Prostate gland (tissue), 2 donors: ENCODE measurements around the gene TPO. TPM values are rescaled to one million over a fixed set of nuclear protein-coding genes. Genes with fewer than 3 reads are reported as not detected.

Experiments
- DNase-seq: peaks from one replicate; pipeline ENCODE4 v3.0.0-alpha.2; 2019; ENCODE audit warnings: low spot score
- H3K27ac ChIP-seq, 2 donors: fragments of 200-600 bp; sonication (generic); 2 replicates each; pipeline ENCODE4 v1.5.1; 2017 to 2019
- H3K27me3 ChIP-seq: fragments of 200-600 bp; sonication (generic); replicated peaks from 2 replicates; pipeline ENCODE4 v1.5.1; 2019; ENCODE audit not compliant: insufficient read depth
- H3K36me3 ChIP-seq, 2 donors: fragments of 200-600 bp; sonication (generic); 1 replicate in 1 of 2; 2 replicates in 1 of 2; pipeline versions ENCODE4 v1.5.1 to v1.8.1; 2017 to 2019
- H3K4me1 ChIP-seq: fragments of 200-600 bp; sonication (generic); replicated peaks from 2 replicates; pipeline ENCODE4 v1.5.1; 2019
- H3K4me3 ChIP-seq, 2 donors: fragments of 200-600 bp; sonication (generic); 2 replicates each; pipeline ENCODE4 v1.5.1; 2017 to 2019
- H3K9me3 ChIP-seq: fragments of 200-600 bp; sonication (generic); 2 replicates; pipeline ENCODE4 v1.5.1; 2017
- POLR2A ChIP-seq: fragments of 450-650 bp; IDR thresholded peaks from one replicate; pipeline ENCODE4 v1.6.1; 2016; ENCODE audit warnings: antibody characterized with exemption, mild to moderate bottlenecking
- POLR2AphosphoS5 ChIP-seq: sonication (generic); formaldehyde crosslinking; IDR thresholded peaks from one replicate; pipeline ENCODE4 v1.6.1; 2017; ENCODE audit warnings: antibody characterized with exemption
- WGBS: methylation state at CpG from one replicate; pipeline ENCODE4 v1.1.5; 2018; 5-methylcytosine and 5-hydroxymethylcytosine counted together
- intact Hi-C: fragments of 100-400 bp; cut with DNase I; formaldehyde crosslinking; loops from one replicate; pipeline ENCODE4 v1.14.2; 2022
- total RNA-seq, 2 donors: library from RNA; depleted of rRNA; stranded (reverse); fragments of >200 nt; gene quantifications; one replicate each; pipeline ENCODE4 v1.1.0, GENCODE V29; 2016
- TF ChIP-seq, protein P1 (sequence below), 4 experiments: fragments of 200-600 bp in 2 of 4; fragments of 450-650 bp in 2 of 4; sonication (generic) in 2 of 4; IDR thresholded peaks; 1 replicate in 3 of 4; 2 replicates in 1 of 4; pipeline ENCODE4 v1.5.1; 2016 to 2019; ENCODE audit warnings: antibody characterized with exemption in 4 of 4, mild to moderate bottlenecking in 2 of 4, moderate library complexity in 2 of 4

The TPO gene
- total RNA-seq: 1 to 10 TPM in 1 of 2 donors, under 1 TPM in 1; 0.82 to 1.4 TPM

DNA sequence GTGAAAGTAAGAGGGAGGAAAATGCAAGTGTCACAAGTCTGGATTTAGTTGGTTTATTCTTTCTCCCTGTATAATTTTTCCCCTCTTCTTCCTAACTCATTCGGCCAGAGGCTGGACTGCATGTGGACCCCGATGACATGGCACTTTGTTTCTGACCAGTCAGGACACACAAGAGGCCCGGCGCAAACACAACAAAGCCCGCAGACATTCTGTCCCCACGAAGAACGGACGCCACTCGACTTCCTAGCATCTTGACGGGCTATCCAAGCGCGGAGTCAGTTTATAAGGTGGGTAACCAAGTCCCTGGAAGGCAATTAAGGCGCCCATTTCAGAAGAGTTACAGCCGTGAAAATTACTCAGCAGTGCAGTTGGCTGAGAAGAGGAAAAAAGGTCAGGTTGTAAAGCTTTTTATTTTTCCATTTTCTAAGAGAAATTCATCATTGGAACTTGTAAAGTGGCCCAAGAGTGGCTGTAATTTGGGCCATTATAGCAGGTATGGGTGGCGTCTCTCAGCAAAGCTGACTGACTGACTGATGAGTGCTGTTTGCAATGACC, at the start of gene TPO:
TSS of gene TPO (plus strand) at position 308 of the 555 bp plus-strand sequence. CDS start 946 bp downstream, outside the sequence.
- DNase-seq: no peak
- no peaks in the 10 kb centered on the region for H3K36me3 ChIP-seq
- TF ChIP-seq POLR2AphosphoS5 (no peak), POLR2A (no peak)
- TF ChIP-seq, protein P1, sequence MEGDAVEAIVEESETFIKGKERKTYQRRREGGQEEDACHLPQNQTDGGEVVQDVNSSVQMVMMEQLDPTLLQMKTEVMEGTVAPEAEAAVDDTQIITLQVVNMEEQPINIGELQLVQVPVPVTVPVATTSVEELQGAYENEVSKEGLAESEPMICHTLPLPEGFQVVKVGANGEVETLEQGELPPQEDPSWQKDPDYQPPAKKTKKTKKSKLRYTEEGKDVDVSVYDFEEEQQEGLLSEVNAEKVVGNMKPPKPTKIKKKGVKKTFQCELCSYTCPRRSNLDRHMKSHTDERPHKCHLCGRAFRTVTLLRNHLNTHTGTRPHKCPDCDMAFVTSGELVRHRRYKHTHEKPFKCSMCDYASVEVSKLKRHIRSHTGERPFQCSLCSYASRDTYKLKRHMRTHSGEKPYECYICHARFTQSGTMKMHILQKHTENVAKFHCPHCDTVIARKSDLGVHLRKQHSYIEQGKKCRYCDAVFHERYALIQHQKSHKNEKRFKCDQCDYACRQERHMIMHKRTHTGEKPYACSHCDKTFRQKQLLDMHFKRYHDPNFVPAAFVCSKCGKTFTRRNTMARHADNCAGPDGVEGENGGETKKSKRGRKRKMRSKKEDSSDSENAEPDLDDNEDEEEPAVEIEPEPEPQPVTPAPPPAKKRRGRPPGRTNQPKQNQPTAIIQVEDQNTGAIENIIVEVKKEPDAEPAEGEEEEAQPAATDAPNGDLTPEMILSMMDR (IDR thresholded peaks at IDR 0.05): no peak
- no peak within 1 kb of the TSS for H3K4me3 ChIP-seq
- intact Hi-C loops: no loop called here
- WGBS: 79% methylated on average over 15 of the region's 15 CpGs
- no peak within 1 kb of the TSS for H3K27ac ChIP-seq
- H3K9me3 ChIP-seq: no peaks in the 10 kb centered on the region
- no peaks in the 10 kb centered on the region for H3K4me1 ChIP-seq
- no peaks in the 10 kb centered on the region for H3K27me3 ChIP-seq

DNA sequence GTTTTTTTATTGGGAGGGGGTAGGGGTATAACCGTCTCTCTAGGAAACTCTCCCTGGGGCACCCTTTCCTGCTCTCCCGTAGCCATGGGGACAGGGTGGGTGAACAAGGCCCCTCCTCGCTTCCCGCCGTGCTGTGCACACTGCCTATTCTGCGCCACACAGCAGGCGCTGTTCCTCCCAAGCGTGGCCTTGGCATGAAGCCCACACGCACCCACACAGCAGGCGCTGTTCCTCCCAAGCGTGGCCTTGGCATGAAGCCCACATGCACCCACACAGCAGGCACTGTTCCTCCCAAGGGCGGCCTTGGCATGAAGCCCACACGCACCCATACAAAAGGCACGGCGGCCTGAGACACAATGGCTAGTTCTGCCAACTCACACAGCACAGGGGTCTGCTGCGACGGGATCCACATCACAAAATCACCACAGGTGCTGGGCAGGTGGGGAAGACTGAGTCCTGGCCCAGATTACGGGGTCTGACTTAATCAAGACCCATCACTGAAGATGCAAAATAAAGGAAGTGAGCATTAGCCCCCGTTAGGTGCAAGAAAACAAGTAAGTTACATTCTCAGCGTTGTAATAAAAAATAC, 46.6 kb upstream of the TPO start:
- Histone ChIP-seq H3K4me3 (peak overlapping the region in 1 of 2 donors; percentile 6), H3K27me3 (no peaks in the 10 kb centered on the region), H3K27ac (no peak overlapping the region), H3K36me3 (no peaks in the 10 kb centered on the region), H3K4me1 (no peaks in the 10 kb centered on the region), H3K9me3 (no peaks in the 10 kb centered on the region)
- TF ChIP-seq POLR2AphosphoS5 (no peak), POLR2A (no peak)
- TF ChIP-seq, protein P1 (IDR thresholded peaks at IDR 0.05): no peak
- WGBS: 17% methylated on average over 20 of the region's 20 CpGs
- intact Hi-C loops: no loop called here
- peak; percentile 19 for DNase-seq

DNA sequence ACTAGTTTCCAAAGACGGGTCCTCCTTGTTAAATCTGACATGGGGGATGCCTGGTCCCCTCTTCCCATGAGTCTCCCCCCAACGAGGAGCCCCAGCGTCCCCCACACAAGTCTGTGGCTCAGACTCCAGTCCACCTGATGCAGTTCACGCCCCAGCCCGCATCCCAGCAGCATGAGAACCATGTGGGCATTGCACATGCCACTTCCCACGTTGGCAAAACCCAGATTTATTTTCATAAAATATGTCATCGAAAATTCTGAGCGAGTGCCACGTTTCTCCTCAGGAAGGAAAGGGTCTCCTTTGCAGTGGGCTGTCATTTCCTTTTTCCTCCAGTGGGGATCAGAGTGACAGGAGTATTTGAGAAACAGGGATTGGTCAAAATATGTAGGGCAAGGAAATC, 45.7 kb upstream of the TPO start:
- Histone ChIP-seq H3K9me3 (no peaks in the 10 kb centered on the region), H3K27me3 (no peaks in the 10 kb centered on the region), H3K4me1 (no peaks in the 10 kb centered on the region), H3K36me3 (no peaks in the 10 kb centered on the region), H3K27ac (no peak overlapping the region), H3K4me3 (no peak overlapping the region)
- DNase-seq: no peak
- WGBS: 71% methylated on average over 9 of the region's 9 CpGs
- TF ChIP-seq POLR2A (no peak), POLR2AphosphoS5 (no peak)
- TF ChIP-seq, protein P1 (IDR thresholded peaks at IDR 0.05): no peak
- intact Hi-C loops: no loop called here

DNA sequence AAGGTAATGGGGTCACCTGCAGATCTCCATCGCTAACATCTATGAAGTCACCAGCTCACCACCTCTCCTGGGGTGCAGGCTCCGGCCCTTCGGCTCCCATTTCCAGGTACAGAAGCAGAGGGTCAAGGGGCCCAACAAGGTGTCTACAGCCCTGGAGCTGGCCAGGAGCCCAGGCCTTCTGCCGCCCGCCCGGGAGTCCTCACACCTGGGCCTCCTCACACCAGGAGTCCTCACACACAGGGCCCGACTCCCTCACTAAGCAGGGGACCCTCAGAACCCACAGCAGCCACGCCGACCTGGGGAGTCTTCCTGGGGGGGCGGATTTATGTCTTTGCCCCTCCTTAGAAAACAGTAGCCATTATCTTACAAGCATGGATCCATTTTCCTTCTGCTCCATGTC, 43.4 kb upstream of the TPO start:
- Histone ChIP-seq H3K4me1 (no peaks in the 10 kb centered on the region), H3K9me3 (no peaks in the 10 kb centered on the region), H3K27ac (no peak overlapping the region), H3K27me3 (no peaks in the 10 kb centered on the region), H3K4me3 (no peak overlapping the region), H3K36me3 (no peaks in the 10 kb centered on the region)
- 92% methylated on average over 10 of the region's 10 CpGs for WGBS
- intact Hi-C loops: no loop called here
- TF ChIP-seq POLR2AphosphoS5 (no peak), POLR2A (no peak)
- TF ChIP-seq, protein P1 (IDR thresholded peaks at IDR 0.05): no peak
- no peak for DNase-seq

- H3K4me1 ChIP-seq: no peaks in the 10 kb centered on the region
- H3K27me3 ChIP-seq: no peaks in the 10 kb centered on the region
- no peak overlapping the region for H3K4me3 ChIP-seq
- no peak for DNase-seq
- intact Hi-C loops: no loop called here
- H3K27ac ChIP-seq: no peak overlapping the region
- WGBS: 65% methylated on average over 4 of the region's 4 CpGs
- no peaks in the 10 kb centered on the region for H3K9me3 ChIP-seq
- TF ChIP-seq POLR2A (no peak), POLR2AphosphoS5 (no peak)
- TF ChIP-seq, protein P1 (IDR thresholded peaks at IDR 0.05): no peak
- H3K36me3 ChIP-seq: no peaks in the 10 kb centered on the region
Measured at GRCh38 chr2:1370461-1370860, 42.8 kb upstream of the TPO start.
